Endothelial cell of umbilical vein (primary cell): ENCODE results near the gene MACF1. TPM values are rescaled to one million over a fixed set of nuclear protein-coding genes. Genes with fewer than 3 reads are reported as not detected.

ENCODE experiments used
- BruUV-seq: library from RNA; stranded (reverse); fragments of 400-500 nt; replicated peaks from 2 replicates; lab custom pipeline; 2021; lab: Mats Ljungman, UMichigan
- CTCF ChIA-PET: fragments of 300-600, 350-600 bp; sonication (Branson Sonifier 250); formaldehyde crosslinking; loops from one replicate; lab custom pipeline; 2021; ENCODE audit warnings: antibody characterized with exemption, inconsistent platforms; lab: Charles Lee
- POLR2A ChIA-PET: fragments of 300-600, 350-600 bp; sonication (Branson Sonifier 250); formaldehyde crosslinking; loops from one replicate; lab custom pipeline; 2021; ENCODE audit warnings: antibody characterized with exemption, inconsistent platforms; lab: Charles Lee
- DNase-seq: peaks from one replicate; pipeline ENCODE4 v3.0.0-alpha.2; 2011; ENCODE audit warnings: low read depth, low spot score
- FAIRE-seq: peaks from 2 replicates; lab custom pipeline; 2011; peaks lifted over from hg19 to GRCh38; lab: Jason Lieb, UNC
- H2AFZ ChIP-seq: 2 replicates; pipeline ENCODE4 v1.6.0; 2012; ENCODE audit warnings: low read depth, low read length, control low read depth, inconsistent platforms
- H3K27ac ChIP-seq: 2 replicates; pipeline ENCODE4 v1.5.1; 2011; ENCODE audit warnings: low read depth, mild to moderate bottlenecking, control low read depth, low read length, moderate library complexity; ENCODE audit not compliant: insufficient read depth
- H3K27me3 ChIP-seq, 2 experiments: 2 replicates each; pipeline versions ENCODE4 v1.6.0 to v1.6.1; 2011; ENCODE audit warnings: low read length in 2 of 2, mixed read lengths in 1 of 2; ENCODE audit not compliant: control insufficient read depth in 2 of 2, insufficient read depth in 2 of 2
- H3K36me3 ChIP-seq, 2 experiments: 2 replicates in 1 of 2; 3 replicates in 1 of 2; pipeline ENCODE4 v1.5.1; 2011; ENCODE audit warnings: low read length in 2 of 2, mild to moderate bottlenecking in 1 of 2, moderate library complexity in 1 of 2; ENCODE audit not compliant: control insufficient read depth in 2 of 2, insufficient read depth in 2 of 2; ENCODE audit errors: extremely low read depth in 1 of 2
- H3K4me1 ChIP-seq: 3 replicates; pipeline ENCODE4 v1.5.1; 2011; ENCODE audit warnings: mild to moderate bottlenecking, low read length; ENCODE audit not compliant: control insufficient read depth, insufficient read depth; ENCODE audit errors: extremely low read depth
- H3K4me2 ChIP-seq: 2 replicates; pipeline ENCODE4 v1.6.1; 2011; ENCODE audit warnings: low read length, control low read depth, mixed read lengths; ENCODE audit not compliant: insufficient read depth
- H3K4me3 ChIP-seq, 3 experiments: fragments of 200-600 bp in 1 of 3; sonication (generic), shearing (Covaris generic) in 1 of 3; replicated peaks in 1 of 3; 2 replicates each; pipeline ENCODE4 v1.5.1; 2011 to 2016; ENCODE audit warnings: control low read depth in 3 of 3, low read length in 3 of 3, mild to moderate bottlenecking in 2 of 3, inconsistent platforms in 1 of 3, low read depth in 1 of 3, moderate library complexity in 1 of 3; ENCODE audit not compliant: insufficient read depth in 1 of 3
- H3K79me2 ChIP-seq: 2 replicates; pipeline ENCODE4 v1.6.0; 2012; ENCODE audit warnings: low read length, inconsistent platforms; ENCODE audit not compliant: control insufficient read depth, insufficient read depth
- H3K9ac ChIP-seq: replicated peaks from 2 replicates; pipeline ENCODE3; 2011; ENCODE audit warnings: low read length, control low read depth; ENCODE audit not compliant: insufficient read depth; ENCODE audit errors: extremely low read depth
- H3K9me1 ChIP-seq: replicated peaks from 3 replicates; pipeline ENCODE4 v1.6.0; 2011; ENCODE audit warnings: mild to moderate bottlenecking, low read length; ENCODE audit not compliant: control insufficient read depth, insufficient read depth; ENCODE audit errors: extremely low read depth
- H3K9me3 ChIP-seq: replicated peaks from 2 replicates; pipeline ENCODE4 v1.5.1; 2012; ENCODE audit warnings: low read length, inconsistent platforms; ENCODE audit not compliant: control insufficient read depth, insufficient read depth
- H4K20me1 ChIP-seq: replicated peaks from 2 replicates; pipeline ENCODE3; 2011; ENCODE audit warnings: mild to moderate bottlenecking, low read length; ENCODE audit not compliant: control insufficient read depth, insufficient read depth; ENCODE audit errors: extremely low read depth
- EZH2 ChIP-seq: IDR thresholded peaks from 2 replicates; pipeline ENCODE4 v1.6.1; 2012; ENCODE audit warnings: borderline replicate concordance, low read depth, mild to moderate bottlenecking, moderate library complexity, low read length, inconsistent platforms; ENCODE audit not compliant: severe bottlenecking
- FOS ChIP-seq: IDR thresholded peaks from 2 replicates; pipeline ENCODE4 v1.6.1; 2011; ENCODE audit warnings: mild to moderate bottlenecking, low read length, moderate library complexity, borderline replicate concordance; ENCODE audit not compliant: insufficient read depth
- GATA2 ChIP-seq: IDR thresholded peaks from 2 replicates; pipeline ENCODE4 v1.7.0; 2011; ENCODE audit warnings: low read depth, mild to moderate bottlenecking, moderate library complexity, mixed read lengths, low read length; ENCODE audit not compliant: insufficient read length, insufficient read depth
- JUN ChIP-seq: IDR thresholded peaks from 2 replicates; pipeline ENCODE4 v1.6.1; 2011; ENCODE audit warnings: borderline replicate concordance, low read depth; ENCODE audit not compliant: insufficient read length, insufficient read depth
- MAX ChIP-seq: IDR thresholded peaks from 2 replicates; pipeline ENCODE4 v1.6.1; 2011; ENCODE audit not compliant: insufficient read depth, insufficient read length
- MYC ChIP-seq: IDR thresholded peaks from one replicate; pipeline ENCODE4 v1.6.1; 2011; ENCODE audit warnings: mild to moderate bottlenecking, low read depth, low read length
- POLR2A ChIP-seq: IDR thresholded peaks from 2 replicates; pipeline ENCODE4 v1.6.1; 2012; ENCODE audit warnings: low read depth, mild to moderate bottlenecking, control low read depth, low read length
- POLR2AphosphoS5 ChIP-seq: IDR thresholded peaks from 2 replicates; pipeline ENCODE4 v1.6.1; 2012; ENCODE audit warnings: low read depth, mild to moderate bottlenecking, control low read depth, low read length, moderate library complexity; ENCODE audit not compliant: insufficient read depth
- dilution Hi-C: fragments of 300-500 bp; cut with MboI; formaldehyde crosslinking; loops from one replicate; pipeline ENCODE4 v1.15.0; 2019; ENCODE audit warnings: low sequenced_read_pairs; ENCODE audit not compliant: extremely low pct_ligation_motif_present
- intact Hi-C: fragments of 100-400 bp; cut with micrococcal nuclease; formaldehyde crosslinking; loops from one replicate; pipeline ENCODE4 v1.10.0; 2022
- polyA plus RNA-seq, 4 experiments: library from polyadenylated mRNA; depleted of rRNA in 3 of 4; stranded (reverse) in 3 of 4; unstranded in 1 of 4; fragments of >200 nt; gene quantifications; 2 replicates each; pipeline versions ENCODE4 v1.2.1 to v1.2.3, GENCODE V29; 2011 to 2012; ENCODE audit warnings: missing spikeins in 1 of 4
- total RNA-seq: library from RNA; stranded (reverse); gene quantifications from 2 replicates; pipeline ENCODE4 v1.2.3, GENCODE V29; 2021
- TF ChIP-seq, protein P1 (sequence below), 2 donors: IDR thresholded peaks; 1 replicate in 1 of 2; 2 replicates in 1 of 2; pipeline ENCODE4 v1.5.1; 2011; ENCODE audit warnings: low read length in 2 of 2, mild to moderate bottlenecking in 2 of 2, moderate library complexity in 2 of 2, control low read depth in 1 of 2, inconsistent platforms in 1 of 2, low read depth in 1 of 2; ENCODE audit not compliant: insufficient read depth in 1 of 2; ENCODE audit errors: extremely low read depth in 1 of 2

The MACF1 gene
- total and polyA plus RNA-seq, 2 donors (not counting 3 experiments of a cell fraction or from before 2014, with no cell fraction given): 122 to 587 TPM

GRCh38 chr1:39266269-39266668, 61.8 kb downstream of the MACF1 start:
- DNase-seq: peak; percentile 29
- Histone ChIP-seq H3K36me3 (peaks cover 4% of the 10 kb centered on the region in 2 experiments), H3K4me3 (no peak overlapping the region), H3K9me3 (no peaks in the 10 kb centered on the region), H4K20me1 (peaks cover 6% of the 10 kb centered on the region), H3K27ac (no peak overlapping the region), H3K9me1 (no peaks in the 10 kb centered on the region), H2AFZ (no peak overlapping the region), H3K27me3 (no peaks in the 10 kb centered on the region), H3K4me1 (peaks cover 19% of the 10 kb centered on the region), H3K79me2 (peaks cover 92% of the 10 kb centered on the region), H3K9ac (no peak overlapping the region), H3K4me2 (no peak overlapping the region)
- POLR2A ChIA-PET: no interaction called here
- no peak for TF ChIP-seq MAX
- TF ChIP-seq FOS: no peak
- TF ChIP-seq EZH2: no peak
- no peak for TF ChIP-seq JUN
- TF ChIP-seq POLR2A: no peak
- TF ChIP-seq, protein P1, sequence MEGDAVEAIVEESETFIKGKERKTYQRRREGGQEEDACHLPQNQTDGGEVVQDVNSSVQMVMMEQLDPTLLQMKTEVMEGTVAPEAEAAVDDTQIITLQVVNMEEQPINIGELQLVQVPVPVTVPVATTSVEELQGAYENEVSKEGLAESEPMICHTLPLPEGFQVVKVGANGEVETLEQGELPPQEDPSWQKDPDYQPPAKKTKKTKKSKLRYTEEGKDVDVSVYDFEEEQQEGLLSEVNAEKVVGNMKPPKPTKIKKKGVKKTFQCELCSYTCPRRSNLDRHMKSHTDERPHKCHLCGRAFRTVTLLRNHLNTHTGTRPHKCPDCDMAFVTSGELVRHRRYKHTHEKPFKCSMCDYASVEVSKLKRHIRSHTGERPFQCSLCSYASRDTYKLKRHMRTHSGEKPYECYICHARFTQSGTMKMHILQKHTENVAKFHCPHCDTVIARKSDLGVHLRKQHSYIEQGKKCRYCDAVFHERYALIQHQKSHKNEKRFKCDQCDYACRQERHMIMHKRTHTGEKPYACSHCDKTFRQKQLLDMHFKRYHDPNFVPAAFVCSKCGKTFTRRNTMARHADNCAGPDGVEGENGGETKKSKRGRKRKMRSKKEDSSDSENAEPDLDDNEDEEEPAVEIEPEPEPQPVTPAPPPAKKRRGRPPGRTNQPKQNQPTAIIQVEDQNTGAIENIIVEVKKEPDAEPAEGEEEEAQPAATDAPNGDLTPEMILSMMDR (IDR thresholded peaks at IDR 0.05; ENCODE audit: extremely low read depth in 1 of 2, insufficient read depth in 1 of 2, low read depth in 1 of 2, low read length in 2 of 2): no peak
- no peak for TF ChIP-seq MYC
- TF ChIP-seq POLR2AphosphoS5: no peak
- no peak for TF ChIP-seq GATA2
- dilution Hi-C loops: no loop called here
- peak; percentile 67 for FAIRE-seq
- intact Hi-C loops: no loop called here
- no TSS peak for BruUV-seq
- CTCF ChIA-PET: interaction anchor here (0.8 to 2.3 kb wide), 4 partner anchors 8 to 74 kb away, joined by 3 to 9 read pairs (median 4); partner anchors contain the start of gene MACF1
